ENCODE data around the gene GPR107. TPM values are rescaled to one million over a fixed set of nuclear protein-coding genes. Genes with fewer than 3 reads are reported as not detected.

GPR107 gene
- total and polyA plus RNA-seq, 2 of the 8 experiments (the other 6 are each of a cell fraction or from before 2014, with no cell fraction given) = 19.3 to 30.7 TPM

DNA sequence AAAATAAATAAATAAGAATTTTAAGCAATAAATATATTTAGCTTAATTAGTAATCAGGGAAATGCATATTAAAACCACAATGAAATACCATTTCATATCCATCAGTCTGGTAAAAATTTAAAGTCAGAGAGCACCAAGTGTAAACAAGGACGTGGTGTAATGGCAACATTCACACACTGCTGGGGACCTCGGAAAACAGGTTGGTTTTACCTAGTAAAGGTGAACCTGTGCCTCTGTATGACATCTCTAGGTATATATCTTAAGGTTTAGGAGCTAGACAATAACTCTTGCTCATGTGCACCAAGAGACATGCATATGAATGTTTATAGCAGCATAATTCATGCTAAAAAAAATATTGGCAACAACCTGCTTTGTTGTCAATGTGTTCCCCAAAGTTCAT lies 40.4 kb upstream of the GPR107 start:
- H3K79me2 ChIP-seq (ENCODE audit: control insufficient read depth in 1 of 2, insufficient read depth in 2 of 2, low read length in 2 of 2) = no peaks in the 10 kb centered on the region; a peak in 1 of 4 replicates
- no peaks in the 10 kb centered on the region for H3K27me3 ChIP-seq (replicated peaks in 1 of 4; ENCODE audit: control insufficient read depth in 3 of 4, extremely low read depth in 1 of 4, insufficient read depth in 3 of 4, low read length in 3 of 4)
- H3K14ac ChIP-seq (ENCODE audit: insufficient read length) = no peak overlapping the region
- H4K91ac ChIP-seq (replicated peaks; ENCODE audit: insufficient read length, low read length) = no peak overlapping the region
- DNase-seq (ENCODE audit: low read depth in 1 of 2, low spot score in 2 of 2) (no peak), FAIRE-seq (no peak)
- H3K4ac ChIP-seq (replicated peaks; ENCODE audit: insufficient read length, low read depth, low read length) = no peak overlapping the region
- no peak overlapping the region for H2BK15ac ChIP-seq (ENCODE audit: low read length)
- peaks cover 2% of the 10 kb centered on the region; the same call in 1 of the 2 replicates for H3K79me1 ChIP-seq (ENCODE audit: low read depth, low read length)
- no peak overlapping the region for H3K4me3 ChIP-seq (ENCODE audit: extremely low read depth in 1 of 4, insufficient read depth in 2 of 4, low read depth in 3 of 4, low read length in 4 of 4)
- no peaks in the 10 kb centered on the region for H3K36me3 ChIP-seq (ENCODE audit: control insufficient read depth in 2 of 4, insufficient read depth in 4 of 4, low read length in 3 of 4)
- H3K9ac ChIP-seq (replicated peaks in 1 of 4; ENCODE audit: extremely low read depth in 1 of 4, low read depth in 3 of 4, low read length in 3 of 4) = no peak overlapping the region
- H3K9me3 ChIP-seq (ENCODE audit: insufficient read depth in 2 of 2, low read depth in 1 of 2, low read length in 1 of 2) = peaks cover 4 to 5% of the 10 kb centered on the region in 2 experiments; a peak in 1 of 4 replicates
- H3K18ac ChIP-seq (ENCODE audit: extremely low read depth, low read length) = no peak overlapping the region
- no peak overlapping the region for H2AFZ ChIP-seq (ENCODE audit: low read length)
- POLR2A ChIA-PET (ENCODE audit: partially characterized antibody) = no interaction called here
- no peak overlapping the region for H2BK20ac ChIP-seq (ENCODE audit: low read length)
- H3K4me2 ChIP-seq (ENCODE audit: insufficient read depth in 1 of 2, low read depth in 2 of 2, low read length in 2 of 2) = no peak overlapping the region
- CTCF ChIA-PET (ENCODE audit: partially characterized antibody) = interaction anchor here (1.6 kb wide), 1 partner anchor 41 kb away, joined by 3 read pairs; no protein-coding TSS in a partner anchor
- H3K23me2 ChIP-seq (ENCODE audit: low read depth, low read length) = no peaks in the 10 kb centered on the region
- no peak overlapping the region for H4K5ac ChIP-seq (ENCODE audit: insufficient read length, low read depth, low read length)
- H3K23ac ChIP-seq (ENCODE audit: insufficient read length) = no peak overlapping the region
- TF ChIP-seq CBX8 (IDR thresholded peaks at IDR 0.05; ENCODE audit: borderline replicate concordance, low read depth, low read length) = no peak
- no peak for TF ChIP-seq SIX5 (IDR thresholded peaks at IDR 0.05; ENCODE audit: low read depth, low read length)
- H2BK12ac ChIP-seq (ENCODE audit: low read depth, low read length) = no peak overlapping the region
- H3K27ac ChIP-seq (ENCODE audit: low read depth, low read length) = no peak overlapping the region
- no peak overlapping the region for H2AK5ac ChIP-seq (ENCODE audit: low read depth, low read length)
- H2BK120ac ChIP-seq (replicated peaks; ENCODE audit: low read depth, low read length) = no peak overlapping the region
- H3K56ac ChIP-seq (replicated peaks; ENCODE audit: insufficient read length, low read depth, low read length) = no peak overlapping the region
- 85% methylated on average over 2 of the region's 2 CpGs; no CpG with 5 or more reads in 1 of the 2 experiments for WGBS, 2 experiments (ENCODE audit: extremely low coverage in 1 of 2, insufficient coverage in 1 of 2, insufficient read length in 1 of 2, insufficient replicate concordance in 2 of 2, low coverage in 1 of 2, low lambda C conversion rate in 2 of 2, missing lambda C conversion rate in 1 of 2)
- H4K20me1 ChIP-seq (replicated peaks in 1 of 2; ENCODE audit: control insufficient read depth in 1 of 2, insufficient read depth in 2 of 2, low read length in 2 of 2) = no peaks in the 10 kb centered on the region
- no peak overlapping the region for H4K8ac ChIP-seq (ENCODE audit: extremely low read depth, insufficient read depth, low read length)
- peaks cover 0 to 2% (median 0%) of the 10 kb centered on the region in 4 experiments; a peak in 1 of 7 replicates for H3K4me1 ChIP-seq (replicated peaks in 1 of 4; ENCODE audit: control insufficient read depth in 3 of 4, insufficient read depth in 4 of 4, low read length in 3 of 4)
- H2BK5ac ChIP-seq (ENCODE audit: low read depth, low read length) = no peak overlapping the region
